ENCODE data around the gene LMO2.

LMO2 gene

GRCh38 chr11:33857933-33858371, 33.9 kb downstream of the LMO2 start:
- H3K27me3 ChIP-seq (ENCODE audit: low read length), result no peaks in the 10 kb centered on the region
- no peaks in the 10 kb centered on the region for H3K9me2 ChIP-seq (replicated peaks; ENCODE audit: insufficient read depth, low read length)
- H3K36me3 ChIP-seq (ENCODE audit: low read length), result no peaks in the 10 kb centered on the region
- H3F3A ChIP-seq (ENCODE audit: insufficient read depth), result no peaks in the 10 kb centered on the region
- H3K27ac ChIP-seq (ENCODE audit: low read depth, low read length), result peak overlapping the region; percentile 39; the same call in 1 of the 2 replicates
- no peaks in the 10 kb centered on the region for H3K9me3 ChIP-seq (ENCODE audit: insufficient read depth, low read length)
- H4K20me1 ChIP-seq (ENCODE audit: low read depth, low read length), result no peaks in the 10 kb centered on the region
- no peak overlapping the region for H3K4me2 ChIP-seq (ENCODE audit: low read depth, low read length, poor library complexity, severe bottlenecking)
- no peak overlapping the region for H2AFZ ChIP-seq (ENCODE audit: low read depth, low read length, severe bottlenecking)
- no peak for TF ChIP-seq EZH2phosphoT487 (conservative IDR thresholded peaks at IDR 0.05; ENCODE audit: low read length)
- TF ChIP-seq, protein P1, sequence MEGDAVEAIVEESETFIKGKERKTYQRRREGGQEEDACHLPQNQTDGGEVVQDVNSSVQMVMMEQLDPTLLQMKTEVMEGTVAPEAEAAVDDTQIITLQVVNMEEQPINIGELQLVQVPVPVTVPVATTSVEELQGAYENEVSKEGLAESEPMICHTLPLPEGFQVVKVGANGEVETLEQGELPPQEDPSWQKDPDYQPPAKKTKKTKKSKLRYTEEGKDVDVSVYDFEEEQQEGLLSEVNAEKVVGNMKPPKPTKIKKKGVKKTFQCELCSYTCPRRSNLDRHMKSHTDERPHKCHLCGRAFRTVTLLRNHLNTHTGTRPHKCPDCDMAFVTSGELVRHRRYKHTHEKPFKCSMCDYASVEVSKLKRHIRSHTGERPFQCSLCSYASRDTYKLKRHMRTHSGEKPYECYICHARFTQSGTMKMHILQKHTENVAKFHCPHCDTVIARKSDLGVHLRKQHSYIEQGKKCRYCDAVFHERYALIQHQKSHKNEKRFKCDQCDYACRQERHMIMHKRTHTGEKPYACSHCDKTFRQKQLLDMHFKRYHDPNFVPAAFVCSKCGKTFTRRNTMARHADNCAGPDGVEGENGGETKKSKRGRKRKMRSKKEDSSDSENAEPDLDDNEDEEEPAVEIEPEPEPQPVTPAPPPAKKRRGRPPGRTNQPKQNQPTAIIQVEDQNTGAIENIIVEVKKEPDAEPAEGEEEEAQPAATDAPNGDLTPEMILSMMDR (IDR thresholded peaks at IDR 0.05; ENCODE audit: insufficient read depth, low read length, poor library complexity, severe bottlenecking), result peak; percentile 56
- no peaks in the 10 kb centered on the region for H3K79me2 ChIP-seq (ENCODE audit: insufficient read depth, low read length)
- H3K4me3 ChIP-seq (ENCODE audit: insufficient read depth, low read length, poor library complexity, severe bottlenecking), result no peak overlapping the region
- H3K9ac ChIP-seq (ENCODE audit: low read length), result no peak overlapping the region

GRCh38 chr11:33855500-33855899, 36.4 kb downstream of the LMO2 start:
- no peak overlapping the region for H3K9ac ChIP-seq (ENCODE audit: low read length)
- H3K27me3 ChIP-seq (ENCODE audit: low read length), result no peaks in the 10 kb centered on the region
- H2AFZ ChIP-seq (ENCODE audit: low read depth, low read length, severe bottlenecking), result no peak overlapping the region
- no peaks in the 10 kb centered on the region for H3K79me2 ChIP-seq (ENCODE audit: insufficient read depth, low read length)
- no peaks in the 10 kb centered on the region for H3F3A ChIP-seq (ENCODE audit: insufficient read depth)
- no peak overlapping the region for H3K4me2 ChIP-seq (ENCODE audit: low read depth, low read length, poor library complexity, severe bottlenecking)
- H3K9me2 ChIP-seq (replicated peaks; ENCODE audit: insufficient read depth, low read length), result no peaks in the 10 kb centered on the region
- no peaks in the 10 kb centered on the region for H4K20me1 ChIP-seq (ENCODE audit: low read depth, low read length)
- TF ChIP-seq, protein P1 (IDR thresholded peaks at IDR 0.05; ENCODE audit: insufficient read depth, low read length, poor library complexity, severe bottlenecking), result no peak
- no peak for TF ChIP-seq EZH2phosphoT487 (conservative IDR thresholded peaks at IDR 0.05; ENCODE audit: low read length)
- H3K4me3 ChIP-seq (ENCODE audit: insufficient read depth, low read length, poor library complexity, severe bottlenecking), result no peak overlapping the region
- H3K27ac ChIP-seq (ENCODE audit: low read depth, low read length), result no peak overlapping the region
- no peaks in the 10 kb centered on the region for H3K9me3 ChIP-seq (ENCODE audit: insufficient read depth, low read length)
- H3K36me3 ChIP-seq (ENCODE audit: low read length), result no peaks in the 10 kb centered on the region

DNA sequence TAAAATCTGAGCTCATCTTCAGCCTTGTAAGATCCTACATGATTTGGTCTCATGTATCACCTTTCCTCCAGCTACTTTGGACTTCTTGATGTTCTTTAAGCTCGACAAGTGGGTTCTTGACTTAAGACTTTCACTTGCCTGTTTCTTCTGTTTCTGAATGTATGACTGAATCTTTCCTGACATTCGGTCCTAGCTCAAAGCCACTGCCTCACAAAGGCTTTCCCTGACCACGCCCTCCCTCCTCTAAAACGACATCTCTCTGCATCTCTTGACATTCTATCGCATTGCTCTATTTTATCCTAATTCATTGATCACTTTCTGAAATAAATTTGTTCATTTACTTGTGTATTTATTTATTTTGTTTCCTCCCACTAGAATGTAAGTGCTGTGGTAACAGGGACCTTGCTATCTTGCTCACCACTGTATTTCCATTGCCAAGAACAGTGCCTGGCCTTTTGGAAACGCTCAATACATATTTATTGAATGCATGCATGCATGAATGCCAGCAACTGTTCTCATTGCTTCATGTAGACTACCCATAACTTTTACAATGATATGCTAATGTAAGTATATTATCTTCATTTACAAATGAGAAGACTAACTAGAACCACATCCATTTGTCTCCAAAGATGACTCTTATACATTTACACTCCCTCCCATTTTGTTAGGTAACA, 43.0 kb downstream of the LMO2 start:
- TF ChIP-seq EZH2phosphoT487 (conservative IDR thresholded peaks at IDR 0.05; ENCODE audit: low read length), result no peak
- TF ChIP-seq, protein P1 (IDR thresholded peaks at IDR 0.05; ENCODE audit: insufficient read depth, low read length, poor library complexity, severe bottlenecking), result no peak
- Histone ChIP-seq H3K9ac (ENCODE audit: low read length) (no peak overlapping the region), H3K27ac (ENCODE audit: low read depth, low read length) (no peak overlapping the region), H3F3A (ENCODE audit: insufficient read depth) (no peaks in the 10 kb centered on the region), H2AFZ (ENCODE audit: low read depth, low read length, severe bottlenecking) (no peak overlapping the region), H3K27me3 (ENCODE audit: low read length) (no peaks in the 10 kb centered on the region), H4K20me1 (ENCODE audit: low read depth, low read length) (no peaks in the 10 kb centered on the region), H3K9me3 (ENCODE audit: insufficient read depth, low read length) (no peaks in the 10 kb centered on the region), H3K36me3 (ENCODE audit: low read length) (no peaks in the 10 kb centered on the region), H3K79me2 (ENCODE audit: insufficient read depth, low read length) (no peaks in the 10 kb centered on the region), H3K9me2 (replicated peaks; ENCODE audit: insufficient read depth, low read length) (no peaks in the 10 kb centered on the region), H3K4me2 (ENCODE audit: low read depth, low read length, poor library complexity, severe bottlenecking) (no peak overlapping the region), H3K4me3 (ENCODE audit: insufficient read depth, low read length, poor library complexity, severe bottlenecking) (no peak overlapping the region)
